MM.1S (cell line): ENCODE measurements around the gene SDK1.

Experiments
- DNase-seq: peaks from one replicate; pipeline ENCODE4 v3.0.0-alpha.2; 2015
- H2AFZ ChIP-seq: fragments of 300-600 bp; sonication (generic); 2 replicates; pipeline ENCODE4 v1.6.0; 2016; ENCODE audit warnings: antibody characterized with exemption, low read length
- H3F3A ChIP-seq: fragments of 300-600 bp; sonication (generic); 2 replicates; pipeline ENCODE4 v1.6.1; 2016; ENCODE audit warnings: mild to moderate bottlenecking, antibody characterized with exemption, low read length, moderate library complexity, mixed read lengths; ENCODE audit not compliant: insufficient read depth
- H3K27ac ChIP-seq: fragments of 300-600 bp; sonication (generic); 2 replicates; pipeline ENCODE4 v1.5.1; 2016; ENCODE audit warnings: mild to moderate bottlenecking, low read length
- H3K27me3 ChIP-seq: fragments of 300-600 bp; sonication (generic); replicated peaks from 2 replicates; pipeline ENCODE4 v1.6.0; 2016; ENCODE audit warnings: low read length; ENCODE audit not compliant: insufficient read depth
- H3K36me3 ChIP-seq: fragments of 300-600 bp; sonication (generic); replicated peaks from 2 replicates; pipeline ENCODE4 v1.6.1; 2016; ENCODE audit warnings: mild to moderate bottlenecking, low read length, mixed read lengths; ENCODE audit not compliant: insufficient read depth
- H3K4me1 ChIP-seq: fragments of 300-600 bp; sonication (generic); 2 replicates; pipeline ENCODE4 v1.6.1; 2016; ENCODE audit warnings: low read length, mixed read lengths
- H3K4me2 ChIP-seq: fragments of 300-600 bp; sonication (generic); 2 replicates; pipeline ENCODE4 v1.6.0; 2016; ENCODE audit warnings: low read depth, low read length
- H3K4me3 ChIP-seq: fragments of 300-600 bp; sonication (generic); 2 replicates; pipeline ENCODE4 v1.5.1; 2016; ENCODE audit warnings: low read length, mixed read lengths
- H3K79me2 ChIP-seq: fragments of 300-600 bp; sonication (generic); 2 replicates; pipeline ENCODE4 v1.6.1; 2016; ENCODE audit warnings: mixed run types, low read length, mixed read lengths
- H3K9ac ChIP-seq: fragments of 300-600 bp; sonication (generic); 2 replicates; pipeline ENCODE4 v1.6.1; 2016; ENCODE audit warnings: low read length, mixed read lengths
- H3K9me2 ChIP-seq: fragments of 300-600 bp; sonication (generic); replicated peaks from 2 replicates; pipeline ENCODE4 v1.6.1; 2016; ENCODE audit warnings: mild to moderate bottlenecking, low read length, mixed read lengths; ENCODE audit not compliant: insufficient read depth
- H3K9me3 ChIP-seq: fragments of 300-600 bp; sonication (generic); replicated peaks from 2 replicates; pipeline ENCODE4 v1.6.1; 2016; ENCODE audit warnings: mild to moderate bottlenecking, low read length, mixed read lengths; ENCODE audit not compliant: insufficient read depth
- H4K20me1 ChIP-seq: fragments of 300-600 bp; sonication (generic); 2 replicates; pipeline ENCODE4 v1.6.1; 2016; ENCODE audit warnings: mild to moderate bottlenecking, low read length, moderate library complexity, mixed read lengths; ENCODE audit not compliant: insufficient read depth
- EZH2 ChIP-seq: fragments of 300-600 bp; sonication (generic); optimal IDR thresholded peaks from 2 replicates; pipeline ENCODE3; 2017; ENCODE audit warnings: low read depth, mild to moderate bottlenecking, antibody characterized with exemption, low read length, mixed read lengths
- EZH2phosphoT487 ChIP-seq: fragments of 300-600 bp; sonication (generic); IDR thresholded peaks from 2 replicates; pipeline ENCODE4 v1.6.1; 2018; ENCODE audit warnings: antibody characterized with exemption, low read length
- TF ChIP-seq, protein P1 (sequence below): fragments of 300-600 bp; sonication (generic); IDR thresholded peaks from 2 replicates; pipeline ENCODE4 v1.5.1; 2016; ENCODE audit warnings: antibody characterized with exemption, low read length, mixed read lengths

SDK1 gene

DNA sequence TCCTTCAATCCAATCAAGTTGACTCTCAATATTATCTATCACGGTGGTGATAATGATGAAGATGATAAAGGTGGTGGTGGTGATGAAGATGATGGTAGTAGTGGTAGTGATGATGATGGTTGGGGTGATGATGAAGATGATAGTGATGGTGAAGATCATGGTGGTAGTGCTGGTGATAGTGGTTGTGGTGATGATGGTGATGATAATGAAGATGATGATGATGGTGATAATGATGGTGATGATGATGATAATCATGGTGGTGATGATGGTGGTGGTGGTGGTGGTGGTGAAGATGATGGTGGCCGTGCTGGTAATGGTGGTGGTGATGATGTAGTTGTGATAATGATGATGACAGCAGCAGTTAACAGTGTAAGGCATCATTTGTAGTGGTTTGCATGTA lies 29.8 kb upstream of the SDK1 start:
- H3K9me3 ChIP-seq = no peaks in the 10 kb centered on the region
- DNase-seq = no peak
- H3F3A ChIP-seq = no peaks in the 10 kb centered on the region
- H4K20me1 ChIP-seq = no peaks in the 10 kb centered on the region
- no peak overlapping the region for H3K9ac ChIP-seq
- no peak overlapping the region for H3K4me2 ChIP-seq
- no peak for TF ChIP-seq EZH2
- TF ChIP-seq, protein P1, sequence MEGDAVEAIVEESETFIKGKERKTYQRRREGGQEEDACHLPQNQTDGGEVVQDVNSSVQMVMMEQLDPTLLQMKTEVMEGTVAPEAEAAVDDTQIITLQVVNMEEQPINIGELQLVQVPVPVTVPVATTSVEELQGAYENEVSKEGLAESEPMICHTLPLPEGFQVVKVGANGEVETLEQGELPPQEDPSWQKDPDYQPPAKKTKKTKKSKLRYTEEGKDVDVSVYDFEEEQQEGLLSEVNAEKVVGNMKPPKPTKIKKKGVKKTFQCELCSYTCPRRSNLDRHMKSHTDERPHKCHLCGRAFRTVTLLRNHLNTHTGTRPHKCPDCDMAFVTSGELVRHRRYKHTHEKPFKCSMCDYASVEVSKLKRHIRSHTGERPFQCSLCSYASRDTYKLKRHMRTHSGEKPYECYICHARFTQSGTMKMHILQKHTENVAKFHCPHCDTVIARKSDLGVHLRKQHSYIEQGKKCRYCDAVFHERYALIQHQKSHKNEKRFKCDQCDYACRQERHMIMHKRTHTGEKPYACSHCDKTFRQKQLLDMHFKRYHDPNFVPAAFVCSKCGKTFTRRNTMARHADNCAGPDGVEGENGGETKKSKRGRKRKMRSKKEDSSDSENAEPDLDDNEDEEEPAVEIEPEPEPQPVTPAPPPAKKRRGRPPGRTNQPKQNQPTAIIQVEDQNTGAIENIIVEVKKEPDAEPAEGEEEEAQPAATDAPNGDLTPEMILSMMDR = no peak
- no peak for TF ChIP-seq EZH2phosphoT487
- no peak overlapping the region for H3K4me3 ChIP-seq
- no peaks in the 10 kb centered on the region for H3K4me1 ChIP-seq
- H3K9me2 ChIP-seq = no peaks in the 10 kb centered on the region
- H3K79me2 ChIP-seq = no peaks in the 10 kb centered on the region
- no peaks in the 10 kb centered on the region for H3K36me3 ChIP-seq
- H3K27ac ChIP-seq = no peak overlapping the region
- H2AFZ ChIP-seq = no peak overlapping the region
- H3K27me3 ChIP-seq = no peaks in the 10 kb centered on the region

DNA sequence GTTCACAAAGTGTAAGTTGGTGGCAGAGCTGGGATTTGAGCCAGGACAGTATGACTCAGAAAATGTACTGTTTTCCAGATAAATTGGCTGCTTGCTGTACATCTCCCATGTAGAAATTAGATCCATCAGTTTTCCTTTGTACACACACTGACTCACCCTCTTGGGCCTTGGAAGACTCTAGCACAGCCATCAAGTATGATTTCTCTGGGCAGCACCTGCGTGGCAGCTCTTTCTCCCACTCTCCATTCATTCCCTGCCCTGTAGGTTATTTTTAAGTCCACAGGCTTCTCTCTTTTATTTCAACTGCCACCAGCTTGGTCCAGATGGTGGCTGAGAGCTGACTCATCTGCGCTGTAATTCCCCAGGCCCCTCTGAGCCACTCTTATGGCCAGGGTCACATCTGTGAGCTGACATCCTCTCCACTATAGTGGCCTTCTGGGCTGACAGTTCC lies 28.3 kb upstream of the SDK1 start:
- no peak for TF ChIP-seq EZH2
- TF ChIP-seq, protein P1 = no peak
- no peak for TF ChIP-seq EZH2phosphoT487
- Histone ChIP-seq H4K20me1 (no peaks in the 10 kb centered on the region), H3K9me2 (no peaks in the 10 kb centered on the region), H3K4me1 (no peaks in the 10 kb centered on the region), H2AFZ (no peak overlapping the region), H3K9ac (no peak overlapping the region), H3K4me3 (no peak overlapping the region), H3K27me3 (no peaks in the 10 kb centered on the region), H3K79me2 (no peaks in the 10 kb centered on the region), H3F3A (no peaks in the 10 kb centered on the region), H3K36me3 (no peaks in the 10 kb centered on the region), H3K27ac (no peak overlapping the region), H3K4me2 (no peak overlapping the region), H3K9me3 (no peaks in the 10 kb centered on the region)
- DNase-seq = no peak

DNA sequence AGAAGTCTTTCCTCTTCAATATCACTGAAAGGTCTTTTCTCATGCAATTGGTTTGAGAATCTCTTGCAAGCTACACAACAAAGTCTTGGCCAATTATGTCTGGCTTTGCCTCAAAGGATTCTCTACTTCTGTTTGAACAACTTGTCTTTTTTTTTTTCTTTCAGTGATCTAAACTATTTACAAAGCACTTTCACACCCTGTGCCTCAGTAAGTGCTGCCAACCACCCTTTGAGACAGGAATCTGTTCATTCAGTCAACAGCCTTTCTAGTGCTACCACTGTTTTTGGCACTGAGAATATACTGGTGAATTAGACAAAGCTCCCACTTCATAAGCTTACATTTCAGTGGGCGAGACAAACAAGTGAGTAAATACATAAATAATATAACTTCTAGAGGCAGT lies 26.9 kb upstream of the SDK1 start:
- TF ChIP-seq EZH2 (no peak), EZH2phosphoT487 (no peak)
- TF ChIP-seq, protein P1 = no peak
- Histone ChIP-seq H3K4me3 (no peak overlapping the region), H3K4me1 (no peaks in the 10 kb centered on the region), H3K79me2 (no peaks in the 10 kb centered on the region), H3K9ac (no peak overlapping the region), H3K9me2 (no peaks in the 10 kb centered on the region), H2AFZ (no peak overlapping the region), H4K20me1 (no peaks in the 10 kb centered on the region), H3K4me2 (no peak overlapping the region), H3K27ac (no peak overlapping the region), H3F3A (no peaks in the 10 kb centered on the region), H3K36me3 (no peaks in the 10 kb centered on the region), H3K27me3 (no peaks in the 10 kb centered on the region), H3K9me3 (no peaks in the 10 kb centered on the region)
- DNase-seq = no peak
